Measurements from ENCODE around the gene ACSS1. TPM values are rescaled to one million over a fixed set of nuclear protein-coding genes. Genes with fewer than 3 reads are reported as not detected.

ACSS1 gene
- total RNA-seq, 1 experiment from 2014 or later: 12.8 TPM

DNA sequence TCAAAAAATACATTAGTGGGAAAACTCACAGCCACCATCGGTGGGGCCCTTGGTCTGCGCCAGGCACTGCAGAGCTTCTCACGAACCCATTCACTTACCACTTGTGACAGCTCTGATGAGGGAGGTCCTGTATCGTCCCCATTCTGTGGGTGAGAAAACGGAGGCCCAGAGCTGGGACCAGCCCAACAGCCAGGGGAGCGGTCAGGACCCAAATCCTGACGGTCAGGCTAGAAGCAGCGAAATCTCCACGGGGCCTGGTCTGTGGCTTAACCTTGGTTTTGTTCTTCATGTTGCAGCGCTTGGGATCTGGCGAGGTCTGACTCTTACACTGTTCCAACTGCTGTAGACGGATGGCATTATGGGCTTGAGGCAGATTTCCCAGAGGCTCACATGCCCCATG, 31.7 kb upstream of the ACSS1 start:
- H3K9me3 ChIP-seq (ENCODE audit: insufficient read depth, low read depth): no peaks in the 10 kb centered on the region
- DNase-seq: no peak
- no peak overlapping the region for H3K27ac ChIP-seq
- H3K4me3 ChIP-seq: no peak overlapping the region
- H3K27me3 ChIP-seq (ENCODE audit: insufficient read depth, low read depth): no peaks in the 10 kb centered on the region
- no peaks in the 10 kb centered on the region for H3K36me3 ChIP-seq (ENCODE audit: low read depth)
- no peaks in the 10 kb centered on the region for H3K79me2 ChIP-seq (ENCODE audit: low read depth)
- H4K20me1 ChIP-seq (ENCODE audit: insufficient read depth): no peaks in the 10 kb centered on the region
- no peak overlapping the region for H2AFZ ChIP-seq
- H3K9me2 ChIP-seq (ENCODE audit: insufficient read depth): 0 out of 2 replicates have a peak, but pooled peaks cover under 1% of the 10 kb centered on the region
- no peak overlapping the region for H3K4me2 ChIP-seq
- BruUV-seq (replicated peaks): no TSS peak
- TF ChIP-seq, protein P1, sequence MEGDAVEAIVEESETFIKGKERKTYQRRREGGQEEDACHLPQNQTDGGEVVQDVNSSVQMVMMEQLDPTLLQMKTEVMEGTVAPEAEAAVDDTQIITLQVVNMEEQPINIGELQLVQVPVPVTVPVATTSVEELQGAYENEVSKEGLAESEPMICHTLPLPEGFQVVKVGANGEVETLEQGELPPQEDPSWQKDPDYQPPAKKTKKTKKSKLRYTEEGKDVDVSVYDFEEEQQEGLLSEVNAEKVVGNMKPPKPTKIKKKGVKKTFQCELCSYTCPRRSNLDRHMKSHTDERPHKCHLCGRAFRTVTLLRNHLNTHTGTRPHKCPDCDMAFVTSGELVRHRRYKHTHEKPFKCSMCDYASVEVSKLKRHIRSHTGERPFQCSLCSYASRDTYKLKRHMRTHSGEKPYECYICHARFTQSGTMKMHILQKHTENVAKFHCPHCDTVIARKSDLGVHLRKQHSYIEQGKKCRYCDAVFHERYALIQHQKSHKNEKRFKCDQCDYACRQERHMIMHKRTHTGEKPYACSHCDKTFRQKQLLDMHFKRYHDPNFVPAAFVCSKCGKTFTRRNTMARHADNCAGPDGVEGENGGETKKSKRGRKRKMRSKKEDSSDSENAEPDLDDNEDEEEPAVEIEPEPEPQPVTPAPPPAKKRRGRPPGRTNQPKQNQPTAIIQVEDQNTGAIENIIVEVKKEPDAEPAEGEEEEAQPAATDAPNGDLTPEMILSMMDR (conservative IDR thresholded peaks at IDR 0.05): no peak
- TF ChIP-seq EZH2 (IDR thresholded peaks at IDR 0.05; ENCODE audit: low read depth): no peak
- intact Hi-C loops (cut with micrococcal nuclease; ENCODE audit: unreplicated experiment): no loop called here
- H3K4me1 ChIP-seq (replicated peaks; ENCODE audit: insufficient read depth): 0 out of 2 replicates have a peak, but pooled peaks cover 7% of the 10 kb centered on the region
- POLR2A ChIA-PET (ENCODE audit: unreplicated experiment): no interaction called here
- no peaks in the 10 kb centered on the region for H3F3A ChIP-seq (ENCODE audit: insufficient read depth, low read depth)
- CTCF ChIA-PET: no interaction called here

DNA sequence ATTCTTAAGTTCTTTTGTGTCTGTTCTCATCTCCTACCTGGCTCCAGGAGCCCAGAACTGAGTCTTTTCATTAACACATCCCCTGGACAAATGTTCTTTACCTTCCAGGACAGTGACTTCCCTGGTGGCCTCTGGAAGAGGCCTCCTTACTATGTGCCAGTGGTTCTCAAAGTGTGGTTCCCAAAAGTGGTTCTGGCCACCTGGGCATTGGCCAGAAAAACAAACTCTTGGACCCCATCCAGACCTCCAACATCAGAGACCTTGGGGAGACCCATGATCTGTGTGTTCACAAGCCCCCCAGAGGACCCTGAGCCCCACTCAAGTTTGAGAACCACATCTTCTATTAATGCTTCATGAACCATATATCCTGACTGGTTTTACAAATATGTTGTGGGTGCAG, 31.2 kb upstream of the ACSS1 start:
- Histone ChIP-seq H3K4me1 (replicated peaks; ENCODE audit: insufficient read depth) (0 out of 2 replicates have a peak, but pooled peaks cover 7% of the 10 kb centered on the region), H3K27ac (no peak overlapping the region), H2AFZ (no peak overlapping the region), H3K4me3 (no peak overlapping the region), H3F3A (ENCODE audit: insufficient read depth, low read depth) (no peaks in the 10 kb centered on the region), H4K20me1 (ENCODE audit: insufficient read depth) (no peaks in the 10 kb centered on the region), H3K9me3 (ENCODE audit: insufficient read depth, low read depth) (no peaks in the 10 kb centered on the region), H3K36me3 (ENCODE audit: low read depth) (no peaks in the 10 kb centered on the region), H3K4me2 (no peak overlapping the region), H3K27me3 (ENCODE audit: insufficient read depth, low read depth) (no peaks in the 10 kb centered on the region), H3K79me2 (ENCODE audit: low read depth) (no peaks in the 10 kb centered on the region), H3K9me2 (ENCODE audit: insufficient read depth) (no peaks in the 10 kb centered on the region)
- intact Hi-C loops (cut with micrococcal nuclease; ENCODE audit: unreplicated experiment): no loop called here
- ChIA-PET POLR2A (ENCODE audit: unreplicated experiment) (no interaction called here), CTCF (no interaction called here)
- TF ChIP-seq, protein P1 (conservative IDR thresholded peaks at IDR 0.05): no peak
- TF ChIP-seq EZH2 (IDR thresholded peaks at IDR 0.05; ENCODE audit: low read depth): no peak
- no peak for DNase-seq
- BruUV-seq (replicated peaks): no TSS peak

DNA sequence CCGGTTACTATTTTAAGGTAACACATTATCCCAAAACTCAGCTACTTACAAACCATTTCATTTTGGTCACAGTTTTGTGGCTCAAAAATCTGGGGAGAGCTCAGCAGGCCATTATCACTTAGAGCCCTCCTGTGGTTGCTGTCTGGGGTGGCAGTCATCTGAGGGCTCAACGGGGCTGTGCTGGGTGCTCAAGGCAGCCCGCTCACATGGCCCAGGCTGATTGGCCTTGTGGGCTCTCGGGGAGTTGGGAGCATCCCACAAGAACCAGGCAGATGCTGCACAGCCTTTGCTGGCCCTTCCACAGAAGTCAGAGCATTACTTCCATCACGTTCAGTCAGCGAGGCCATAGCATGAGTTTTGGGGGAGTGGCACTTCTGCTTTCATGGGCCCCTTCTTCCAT, 30.3 kb upstream of the ACSS1 start:
- H4K20me1 ChIP-seq (ENCODE audit: insufficient read depth): no peaks in the 10 kb centered on the region
- intact Hi-C loops (cut with micrococcal nuclease; ENCODE audit: unreplicated experiment): no loop called here
- H3K4me2 ChIP-seq: no peak overlapping the region
- H3K27ac ChIP-seq: no peak overlapping the region
- H3F3A ChIP-seq (ENCODE audit: insufficient read depth, low read depth): no peaks in the 10 kb centered on the region
- CTCF ChIA-PET: no interaction called here
- no peak for DNase-seq
- no peaks in the 10 kb centered on the region for H3K36me3 ChIP-seq (ENCODE audit: low read depth)
- no peak overlapping the region for H2AFZ ChIP-seq
- H3K9me3 ChIP-seq (ENCODE audit: insufficient read depth, low read depth): no peaks in the 10 kb centered on the region
- no peaks in the 10 kb centered on the region for H3K27me3 ChIP-seq (ENCODE audit: insufficient read depth, low read depth)
- H3K4me1 ChIP-seq (replicated peaks; ENCODE audit: insufficient read depth): 0 out of 2 replicates have a peak, but pooled peaks cover 7% of the 10 kb centered on the region
- no peak overlapping the region for H3K4me3 ChIP-seq
- TF ChIP-seq, protein P1 (conservative IDR thresholded peaks at IDR 0.05): no peak
- TF ChIP-seq EZH2 (IDR thresholded peaks at IDR 0.05; ENCODE audit: low read depth): no peak
- H3K79me2 ChIP-seq (ENCODE audit: low read depth): no peaks in the 10 kb centered on the region
- POLR2A ChIA-PET (ENCODE audit: unreplicated experiment): no interaction called here
- no peaks in the 10 kb centered on the region for H3K9me2 ChIP-seq (ENCODE audit: insufficient read depth)
- no TSS peak for BruUV-seq (replicated peaks)
